Skeletal muscle tissue (tissue), 4 donors: Measurements from ENCODE around the gene GSTA4. TPM values are rescaled to one million over a fixed set of nuclear protein-coding genes. Genes with fewer than 3 reads are reported as not detected.
A peak's percentile ranks its signal among the peaks of the same experiment; 100 is the strongest.

Experiments
- H3K27ac ChIP-seq: one replicate; pipeline ENCODE4 v1.7.0; 2013; ENCODE audit warnings: mild to moderate bottlenecking, low read depth, low read length, inconsistent platforms
- H3K27me3 ChIP-seq, 3 donors: one replicate each; pipeline ENCODE4 v1.7.0; 2013; ENCODE audit warnings: low read length in 3 of 3; ENCODE audit not compliant: control insufficient read depth in 3 of 3, insufficient read depth in 3 of 3
- H3K36me3 ChIP-seq, 3 donors: one replicate each; pipeline ENCODE4 v1.7.0; 2013; ENCODE audit warnings: low read length in 3 of 3; ENCODE audit not compliant: control insufficient read depth in 3 of 3, insufficient read depth in 3 of 3
- H3K4me1 ChIP-seq, 3 donors: one replicate each; pipeline ENCODE4 v1.7.0; 2013; ENCODE audit warnings: low read length in 3 of 3, mild to moderate bottlenecking in 3 of 3; ENCODE audit not compliant: control insufficient read depth in 3 of 3, insufficient read depth in 3 of 3
- H3K4me3 ChIP-seq, 3 donors: one replicate each; pipeline ENCODE4 v1.7.0; 2013; ENCODE audit warnings: low read length in 3 of 3
- H3K9ac ChIP-seq, 3 donors: one replicate each; pipeline ENCODE4 v1.7.0; 2013; ENCODE audit warnings: low read length in 3 of 3, mild to moderate bottlenecking in 3 of 3, moderate library complexity in 2 of 3, low read depth in 1 of 3
- H3K9me3 ChIP-seq, 3 donors: one replicate each; pipeline ENCODE4 v1.7.0; 2013; ENCODE audit warnings: low read length in 3 of 3; ENCODE audit not compliant: control insufficient read depth in 3 of 3
- total RNA-seq: library from RNA; depleted of rRNA; stranded (reverse); fragments of >200 nt; gene quantifications from one replicate; pipeline ENCODE4 v1.2.3, GENCODE V29; 2014
- donor health status: Osteomylitis.

The GSTA4 gene
- total RNA-seq, 1 donor from 2014 or later, result 35.5 TPM

DNA sequence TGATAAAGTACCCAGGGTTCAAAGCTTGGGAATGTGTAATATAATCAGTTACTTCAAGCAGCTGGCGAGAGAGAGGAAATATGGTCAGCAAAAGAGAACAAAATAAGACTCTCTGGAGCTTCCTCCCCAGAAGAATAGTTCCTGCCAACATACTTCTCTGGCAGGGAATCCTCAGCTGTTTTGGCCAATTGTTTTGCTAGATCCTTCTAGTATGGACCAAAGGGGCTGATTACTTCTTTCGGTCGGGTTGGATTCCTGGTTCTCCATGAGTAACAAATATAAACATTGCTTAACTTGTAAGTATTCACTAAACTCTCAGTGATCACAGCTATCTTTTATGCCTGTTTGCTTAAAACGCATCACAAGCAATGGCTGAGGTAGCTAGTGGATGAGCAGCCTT is 38.7 kb upstream of the GSTA4 start:
- no peak overlapping the region for H3K4me3 ChIP-seq
- H3K27ac ChIP-seq, result peak overlapping the region; percentile 21
- no peaks in the 10 kb centered on the region for H3K9me3 ChIP-seq
- peaks cover 17 to 42% (median 40%) of the 10 kb centered on the region in 3 donors for H3K36me3 ChIP-seq
- no peak overlapping the region for H3K9ac ChIP-seq
- H3K27me3 ChIP-seq, result no peaks in the 10 kb centered on the region
- H3K4me1 ChIP-seq, result peaks cover 13 to 24% (median 20%) of the 10 kb centered on the region in 3 donors

DNA sequence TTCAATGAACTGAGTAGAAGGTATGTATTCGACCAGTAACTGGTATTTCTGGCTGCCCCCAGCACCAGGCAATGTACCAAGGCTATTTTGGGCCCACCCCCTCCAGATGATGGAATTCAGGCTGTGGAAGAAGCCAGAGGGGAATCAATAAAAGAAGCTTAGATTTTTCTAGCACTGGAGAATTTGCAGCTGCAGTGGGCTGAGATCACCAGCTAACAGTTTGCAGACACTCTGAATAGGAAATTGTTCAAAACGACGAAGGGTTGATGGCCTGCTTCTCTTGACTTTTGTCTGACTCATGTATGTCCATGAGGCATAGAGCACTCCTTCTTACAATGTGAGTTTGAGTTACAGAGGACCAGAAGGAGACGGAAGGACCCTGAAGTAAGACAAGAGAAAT is 37.8 kb upstream of the GSTA4 start:
- Histone ChIP-seq H3K9ac (no peak overlapping the region), H3K27ac (peak overlapping the region; percentile 21)

DNA sequence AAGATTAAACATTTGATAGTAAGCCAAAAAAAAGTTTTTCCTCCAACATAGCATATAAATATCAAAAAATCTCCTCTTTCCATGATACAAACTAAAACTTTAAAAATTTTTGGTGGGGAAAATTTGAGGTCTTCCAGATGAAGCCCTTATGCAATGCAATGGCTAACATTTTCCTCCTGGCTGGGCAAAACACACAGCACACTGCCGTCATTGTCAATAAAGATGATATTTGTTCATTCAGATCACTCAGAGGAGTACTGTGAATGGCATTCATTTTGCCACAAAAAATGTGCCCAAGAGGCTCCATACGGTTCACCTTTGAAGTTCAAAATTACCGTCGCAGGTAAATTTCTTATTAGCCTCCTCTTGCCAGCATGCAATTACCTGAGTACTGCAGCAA is 36.2 kb upstream of the GSTA4 start:
- H3K27ac ChIP-seq, result no peak overlapping the region
- H3K27me3 ChIP-seq, result no peaks in the 10 kb centered on the region
- H3K4me3 ChIP-seq, result no peak overlapping the region
- peaks cover 13 to 24% (median 20%) of the 10 kb centered on the region in 3 donors for H3K4me1 ChIP-seq
- H3K36me3 ChIP-seq, result peaks cover 17 to 49% (median 46%) of the 10 kb centered on the region in 3 donors
- H3K9ac ChIP-seq, result no peak overlapping the region
- H3K9me3 ChIP-seq, result no peaks in the 10 kb centered on the region

More for the DNA sequence above, 37.8 kb upstream of the GSTA4 start:
- peaks cover 16 to 47% (median 45%) of the 10 kb centered on the region in 3 donors for H3K36me3 ChIP-seq
- H3K9me3 ChIP-seq, result no peaks in the 10 kb centered on the region
- H3K27me3 ChIP-seq, result no peaks in the 10 kb centered on the region
- peaks cover 13 to 24% (median 20%) of the 10 kb centered on the region in 3 donors for H3K4me1 ChIP-seq
- H3K4me3 ChIP-seq, result no peak overlapping the region

GRCh38 chr6:53029761-53030160 is 34.7 kb upstream of the GSTA4 start:
- no peak overlapping the region for H3K9ac ChIP-seq
- no peak overlapping the region for H3K27ac ChIP-seq
- peaks cover 13 to 20% (median 19%) of the 10 kb centered on the region in 3 donors for H3K4me1 ChIP-seq
- no peaks in the 10 kb centered on the region for H3K9me3 ChIP-seq
- peaks cover 11 to 47% (median 40%) of the 10 kb centered on the region in 3 donors for H3K36me3 ChIP-seq
- no peak overlapping the region for H3K4me3 ChIP-seq
- H3K27me3 ChIP-seq, result no peaks in the 10 kb centered on the region

- no peak overlapping the region for H3K9ac ChIP-seq
- no peak overlapping the region for H3K4me3 ChIP-seq
- H3K9me3 ChIP-seq, result no peaks in the 10 kb centered on the region
- H3K36me3 ChIP-seq, result peaks cover 9 to 43% (median 39%) of the 10 kb centered on the region in 3 donors
- peaks cover 13 to 16% (median 15%) of the 10 kb centered on the region in 3 donors for H3K4me1 ChIP-seq
- no peaks in the 10 kb centered on the region for H3K27me3 ChIP-seq
- H3K27ac ChIP-seq, result no peak overlapping the region
Measured at GRCh38 chr6:53029257-53029656, 34.2 kb upstream of the GSTA4 start.

DNA sequence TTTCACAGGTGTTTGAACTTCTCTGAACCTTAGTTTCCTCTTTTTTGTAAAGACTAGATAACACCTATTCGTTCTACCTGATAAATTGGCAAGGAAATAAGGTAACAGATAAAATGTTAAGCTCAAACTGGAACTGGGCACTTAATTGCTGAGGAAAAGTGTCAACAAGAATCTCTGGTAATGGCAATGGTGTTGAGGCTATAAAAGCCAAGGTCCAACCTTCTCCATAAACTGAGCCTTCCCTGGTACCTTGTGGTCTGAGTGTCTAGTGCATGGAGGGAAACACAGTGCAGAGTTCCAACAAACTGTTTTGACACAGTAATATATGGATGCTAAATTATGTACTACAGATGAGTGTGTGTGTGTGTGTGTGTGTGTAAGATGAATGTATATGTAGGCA is 33.4 kb upstream of the GSTA4 start:
- Histone ChIP-seq H3K36me3 (peaks cover 9 to 45% (median 39%) of the 10 kb centered on the region in 3 donors), H3K27me3 (no peaks in the 10 kb centered on the region), H3K9me3 (no peaks in the 10 kb centered on the region), H3K27ac (no peak overlapping the region), H3K4me3 (no peak overlapping the region), H3K9ac (no peak overlapping the region), H3K4me1 (peaks cover 6 to 8% (median 8%) of the 10 kb centered on the region in 3 donors)

GRCh38 chr6:53027131-53027718 is 32.1 kb upstream of the GSTA4 start:
- Histone ChIP-seq H3K27me3 (no peaks in the 10 kb centered on the region), H3K27ac (no peak overlapping the region), H3K9ac (no peak overlapping the region), H3K4me3 (no peak overlapping the region), H3K36me3 (peaks cover 9 to 49% (median 41%) of the 10 kb centered on the region in 3 donors), H3K4me1 (no peaks in the 10 kb centered on the region), H3K9me3 (no peaks in the 10 kb centered on the region)

- Histone ChIP-seq H3K27ac (no peak overlapping the region), H3K4me1 (no peaks in the 10 kb centered on the region), H3K4me3 (no peak overlapping the region), H3K36me3 (peaks cover 9 to 49% (median 39%) of the 10 kb centered on the region in 3 donors), H3K9me3 (no peaks in the 10 kb centered on the region), H3K9ac (no peak overlapping the region), H3K27me3 (no peaks in the 10 kb centered on the region)
Measured at GRCh38 chr6:53026526-53026925, 31.4 kb upstream of the GSTA4 start.

- H3K4me1 ChIP-seq, result no peaks in the 10 kb centered on the region
- H3K9ac ChIP-seq, result no peak overlapping the region
- no peak overlapping the region for H3K4me3 ChIP-seq
- H3K27me3 ChIP-seq, result no peaks in the 10 kb centered on the region
- H3K27ac ChIP-seq, result no peak overlapping the region
- H3K9me3 ChIP-seq, result no peaks in the 10 kb centered on the region
- H3K36me3 ChIP-seq, result peaks cover 5 to 24% (median 22%) of the 10 kb centered on the region in 3 donors
Measured at GRCh38 chr6:53023323-53023722, 28.2 kb upstream of the GSTA4 start.

- Histone ChIP-seq H3K27me3 (no peaks in the 10 kb centered on the region), H3K4me1 (no peaks in the 10 kb centered on the region), H3K9me3 (no peaks in the 10 kb centered on the region), H3K27ac (no peak overlapping the region), H3K4me3 (no peak overlapping the region), H3K9ac (no peak overlapping the region), H3K36me3 (peaks cover 17 to 42% (median 30%) of the 10 kb centered on the region in 3 donors)
Measured at GRCh38 chr6:53020005-53020744, 25.1 kb upstream of the GSTA4 start.
